ENCODE data around the gene NACA2.

DNA sequence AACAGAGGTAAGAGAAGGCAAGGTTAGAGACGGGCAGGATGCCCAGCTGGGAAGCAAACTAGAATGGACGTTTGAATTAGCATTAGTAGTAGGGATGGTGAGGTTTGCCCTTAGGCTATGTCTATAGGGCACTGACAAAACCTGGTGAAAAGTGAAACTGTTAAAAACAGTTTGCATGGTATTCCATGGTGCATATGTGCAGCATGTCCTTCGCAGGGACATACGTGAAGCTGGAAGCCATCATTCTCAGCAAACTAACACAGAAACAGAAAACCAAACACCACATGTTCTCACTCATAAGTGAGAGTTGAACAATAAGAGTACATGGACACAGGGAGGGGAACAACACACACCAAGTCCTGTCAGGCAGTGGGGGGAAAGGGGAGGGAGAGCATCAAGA, 25.8 kb downstream of the NACA2 start:
- no peak for TF ChIP-seq CTCF (conservative IDR thresholded peaks at IDR 0.05; ENCODE audit: low read length)
- no peak for TF ChIP-seq EZH2phosphoT487 (IDR thresholded peaks at IDR 0.05; ENCODE audit: borderline replicate concordance)

Data from Loucy (cell line).